OCI-LY1 (cell line): ENCODE measurements around the gene DGLUCY.

Experiments
- H2AFZ ChIP-seq: fragments of 200-600 bp; sonication (generic), shearing (Covaris generic); 2 replicates; pipeline ENCODE4 v1.6.0; 2014; ENCODE audit warnings: antibody characterized with exemption, mild to moderate bottlenecking, low read length
- H3F3A ChIP-seq: fragments of 200-600 bp; sonication (generic), shearing (Covaris generic); 2 replicates; pipeline ENCODE4 v1.6.0; 2014; ENCODE audit warnings: mild to moderate bottlenecking, antibody characterized with exemption, low read length, moderate library complexity; ENCODE audit not compliant: insufficient read depth
- H3K27ac ChIP-seq: fragments of 200-600 bp; sonication (generic); 2 replicates; pipeline ENCODE4 v1.5.1; 2014; ENCODE audit warnings: low read length, mixed run types, mild to moderate bottlenecking, low read depth; ENCODE audit not compliant: poor library complexity, severe bottlenecking
- H3K27me3 ChIP-seq: fragments of 200-600 bp; sonication (generic); 2 replicates; pipeline ENCODE4 v1.6.0; 2014; ENCODE audit warnings: antibody characterized with exemption, mild to moderate bottlenecking, low read length, moderate library complexity; ENCODE audit not compliant: insufficient read depth
- H3K36me3 ChIP-seq: fragments of 200-600 bp; sonication (generic); 2 replicates; pipeline ENCODE4 v1.6.1; 2014; ENCODE audit warnings: mild to moderate bottlenecking, antibody characterized with exemption, low read length, moderate library complexity, mixed read lengths; ENCODE audit not compliant: insufficient read depth
- H3K4me1 ChIP-seq: fragments of 200-600 bp; sonication (generic); 2 replicates; pipeline ENCODE4 v1.5.1; 2014; ENCODE audit warnings: mild to moderate bottlenecking, low read length, moderate library complexity; ENCODE audit not compliant: insufficient read depth, severe bottlenecking
- H3K4me2 ChIP-seq: fragments of 200-600 bp; sonication (generic), shearing (Covaris generic); 2 replicates; pipeline ENCODE4 v1.6.1; 2014; ENCODE audit warnings: low read length
- H3K4me3 ChIP-seq: fragments of 200-600 bp; sonication (generic); 2 replicates; pipeline ENCODE4 v1.5.1; 2014; ENCODE audit warnings: low read length, low read depth, mild to moderate bottlenecking, mixed read lengths; ENCODE audit not compliant: poor library complexity, severe bottlenecking
- H3K79me2 ChIP-seq: fragments of 200-600 bp; shearing (Covaris generic); 2 replicates; pipeline ENCODE4 v1.6.1; 2016; ENCODE audit warnings: mixed run types, low read length, mixed read lengths; ENCODE audit not compliant: insufficient read depth
- H3K9ac ChIP-seq: fragments of 200-600 bp; sonication (generic), shearing (Covaris generic); 2 replicates; pipeline ENCODE4 v1.6.1; 2014; ENCODE audit warnings: mild to moderate bottlenecking, low read length, mixed read lengths
- H3K9me2 ChIP-seq: fragments of 200-600 bp; sonication (generic), shearing (Covaris generic); 2 replicates; pipeline ENCODE4 v1.6.1; 2014; ENCODE audit warnings: low read depth, mild to moderate bottlenecking, low read length, mixed read lengths
- H3K9me3 ChIP-seq: fragments of 200-600 bp; shearing (Covaris generic); 2 replicates; pipeline ENCODE4 v1.6.1; 2014; ENCODE audit warnings: low read length, mixed read lengths
- H4K20me1 ChIP-seq: fragments of 200-600 bp; sonication (generic), shearing (Covaris generic); 2 replicates; pipeline ENCODE4 v1.6.0; 2016; ENCODE audit warnings: mild to moderate bottlenecking, low read length; ENCODE audit not compliant: insufficient read depth
- EZH2 ChIP-seq: fragments of 200-600 bp; sonication (generic), shearing (Covaris generic); IDR thresholded peaks from 2 replicates; pipeline ENCODE4 v1.8.0; 2017; ENCODE audit warnings: borderline replicate concordance, mixed run types, mild to moderate bottlenecking, antibody characterized with exemption, low read length, moderate library complexity, mixed read lengths
- TF ChIP-seq, protein P1 (sequence below): fragments of 200-600 bp; sonication (generic), shearing (Covaris generic); IDR thresholded peaks from 2 replicates; pipeline ENCODE4 v1.5.1; 2017; ENCODE audit warnings: mild to moderate bottlenecking, antibody characterized with exemption, low read length, moderate library complexity, mixed read lengths

Gene DGLUCY

GRCh38 chr14:91125801-91126200, 11.9 kb downstream of the DGLUCY start:
- peaks cover 74% of the 10 kb centered on the region for H3K36me3 ChIP-seq
- no peak overlapping the region for H3K4me3 ChIP-seq
- H4K20me1 ChIP-seq = no peaks in the 10 kb centered on the region
- H3K9me3 ChIP-seq = no peaks in the 10 kb centered on the region
- H2AFZ ChIP-seq = no peak overlapping the region
- no peaks in the 10 kb centered on the region for H3K9me2 ChIP-seq
- TF ChIP-seq, protein P1, sequence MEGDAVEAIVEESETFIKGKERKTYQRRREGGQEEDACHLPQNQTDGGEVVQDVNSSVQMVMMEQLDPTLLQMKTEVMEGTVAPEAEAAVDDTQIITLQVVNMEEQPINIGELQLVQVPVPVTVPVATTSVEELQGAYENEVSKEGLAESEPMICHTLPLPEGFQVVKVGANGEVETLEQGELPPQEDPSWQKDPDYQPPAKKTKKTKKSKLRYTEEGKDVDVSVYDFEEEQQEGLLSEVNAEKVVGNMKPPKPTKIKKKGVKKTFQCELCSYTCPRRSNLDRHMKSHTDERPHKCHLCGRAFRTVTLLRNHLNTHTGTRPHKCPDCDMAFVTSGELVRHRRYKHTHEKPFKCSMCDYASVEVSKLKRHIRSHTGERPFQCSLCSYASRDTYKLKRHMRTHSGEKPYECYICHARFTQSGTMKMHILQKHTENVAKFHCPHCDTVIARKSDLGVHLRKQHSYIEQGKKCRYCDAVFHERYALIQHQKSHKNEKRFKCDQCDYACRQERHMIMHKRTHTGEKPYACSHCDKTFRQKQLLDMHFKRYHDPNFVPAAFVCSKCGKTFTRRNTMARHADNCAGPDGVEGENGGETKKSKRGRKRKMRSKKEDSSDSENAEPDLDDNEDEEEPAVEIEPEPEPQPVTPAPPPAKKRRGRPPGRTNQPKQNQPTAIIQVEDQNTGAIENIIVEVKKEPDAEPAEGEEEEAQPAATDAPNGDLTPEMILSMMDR = no peak
- TF ChIP-seq EZH2 = no peak
- H3K79me2 ChIP-seq = no peaks in the 10 kb centered on the region
- H3K27me3 ChIP-seq = no peaks in the 10 kb centered on the region
- H3K27ac ChIP-seq = no peak overlapping the region
- H3F3A ChIP-seq = no peaks in the 10 kb centered on the region
- H3K4me2 ChIP-seq = no peak overlapping the region
- H3K9ac ChIP-seq = no peak overlapping the region
- H3K4me1 ChIP-seq = peaks cover 7% of the 10 kb centered on the region

- Histone ChIP-seq H2AFZ (no peak overlapping the region), H3K9me2 (no peaks in the 10 kb centered on the region), H4K20me1 (no peaks in the 10 kb centered on the region), H3K9ac (no peak overlapping the region), H3K27ac (no peak overlapping the region), H3K4me2 (no peak overlapping the region), H3K4me3 (no peak overlapping the region), H3K4me1 (peaks cover 7% of the 10 kb centered on the region), H3K27me3 (no peaks in the 10 kb centered on the region), H3K36me3 (peaks cover 81% of the 10 kb centered on the region), H3K9me3 (no peaks in the 10 kb centered on the region), H3F3A (no peaks in the 10 kb centered on the region), H3K79me2 (no peaks in the 10 kb centered on the region)
- no peak for TF ChIP-seq EZH2
- TF ChIP-seq, protein P1 = no peak
These were observed 12.9 kb downstream of the DGLUCY start for GRCh38 chr14:91126761-91127160.

DNA sequence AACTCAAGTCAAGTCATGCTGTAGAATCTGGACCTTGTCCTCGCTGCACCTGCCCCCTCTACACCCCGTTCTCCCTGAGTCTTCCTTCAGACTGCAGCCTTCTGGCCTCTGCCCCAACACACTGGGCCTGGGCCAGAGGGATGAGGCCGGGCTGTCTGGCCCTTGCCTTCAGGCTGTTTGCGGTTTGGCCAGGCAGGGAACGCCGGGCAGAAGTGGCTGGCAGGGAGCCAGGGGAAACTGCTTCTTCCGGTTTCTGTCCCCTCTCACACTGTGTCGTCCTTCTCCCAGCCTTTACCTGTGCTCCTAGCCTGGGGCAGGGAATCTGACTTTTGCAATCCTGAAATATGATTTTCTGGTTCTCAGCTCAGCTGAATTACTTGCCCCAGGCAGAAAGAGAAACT, 13.5 kb downstream of the DGLUCY start:
- no peaks in the 10 kb centered on the region for H3K9me2 ChIP-seq
- H3K9ac ChIP-seq = no peak overlapping the region
- no peaks in the 10 kb centered on the region for H3K79me2 ChIP-seq
- no peak overlapping the region for H3K4me2 ChIP-seq
- H3K27me3 ChIP-seq = no peaks in the 10 kb centered on the region
- no peak overlapping the region for H3K4me3 ChIP-seq
- peaks cover 7% of the 10 kb centered on the region for H3K4me1 ChIP-seq
- peaks cover 87% of the 10 kb centered on the region for H3K36me3 ChIP-seq
- H4K20me1 ChIP-seq = no peaks in the 10 kb centered on the region
- TF ChIP-seq EZH2 = no peak
- TF ChIP-seq, protein P1 = no peak
- no peaks in the 10 kb centered on the region for H3K9me3 ChIP-seq
- H3K27ac ChIP-seq = no peak overlapping the region
- H2AFZ ChIP-seq = no peak overlapping the region
- H3F3A ChIP-seq = no peaks in the 10 kb centered on the region
